HG02623 (cell line): ENCODE data around the gene JPT2.

ENCODE experiments used
- ATAC-seq: cut with Tn5 transposase; IDR thresholded peaks from one replicate; pipeline ENCODE4 v1.9.1; 2021; ENCODE audit warnings: moderate library complexity; ENCODE audit not compliant: unreplicated experiment

Gene JPT2

DNA sequence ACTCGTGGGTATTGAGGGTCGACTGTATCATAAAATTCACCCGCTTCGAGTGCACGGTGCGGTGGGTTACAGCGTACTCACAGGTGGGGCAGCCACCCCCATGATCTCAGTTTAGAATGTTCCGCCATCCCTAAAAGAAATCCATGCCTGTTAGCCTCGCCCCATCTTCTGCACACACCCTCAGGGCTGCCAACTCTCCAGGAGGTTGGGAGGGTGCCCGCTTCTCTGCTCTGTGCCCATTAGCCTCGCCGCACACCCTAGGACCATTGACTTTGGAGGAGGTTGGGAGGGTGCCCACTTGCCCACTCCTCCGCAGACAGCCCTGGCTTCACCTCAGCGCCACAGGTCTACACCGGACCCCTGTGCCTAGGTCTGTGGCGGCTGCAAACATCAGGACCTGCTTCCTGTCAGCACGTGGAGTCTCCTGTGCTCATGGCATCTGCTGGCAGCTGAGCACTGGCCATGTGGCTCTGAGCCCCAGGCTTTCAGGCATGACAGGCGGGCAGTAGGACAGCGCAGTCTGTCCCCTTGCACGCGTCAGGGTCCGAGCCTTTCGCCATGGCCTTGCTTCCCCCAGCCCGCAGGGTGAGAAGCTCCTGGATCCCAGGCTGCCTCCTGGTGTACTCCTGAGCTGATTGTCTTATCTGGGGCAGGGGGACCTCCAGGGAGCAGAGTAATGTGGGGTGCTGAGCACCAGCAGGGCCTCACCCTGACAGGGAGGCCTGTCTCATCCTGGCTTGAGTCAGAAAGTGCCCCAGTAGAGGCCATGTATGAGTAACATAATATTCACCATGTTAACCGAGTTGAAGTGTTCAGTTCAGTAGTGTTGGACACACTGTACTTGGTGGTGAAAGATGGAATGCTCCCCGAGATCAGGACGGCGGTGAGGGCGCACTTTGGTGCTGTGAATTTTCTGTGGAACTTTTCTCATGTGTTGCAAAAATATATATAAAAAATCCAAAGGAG, 71.4 kb downstream of the JPT2 start:
- no peak for ATAC-seq
